Activated naive CD8-positive, alpha-beta T cell treated with anti-CD3 and anti-CD28 coated beads, Interleukin-2, amount 50 U/mL, for 16 hours (primary cell): ENCODE data around the gene PRDM15.

Experiments used
- DNase-seq: peaks from one replicate; pipeline ENCODE4 v3.0.0-alpha.2; 2020; ENCODE audit warnings: low read depth, low spot score

The PRDM15 gene

GRCh38 chr21:41879190-41879998 lies at the start of gene PRDM15:
Gene PRDM15, minus strand, starts transcription at chr21:41879344. Its CDS starts 18,981 bp downstream, at chr21:41860363.
- DNase-seq, result peak; percentile 75

DNA sequence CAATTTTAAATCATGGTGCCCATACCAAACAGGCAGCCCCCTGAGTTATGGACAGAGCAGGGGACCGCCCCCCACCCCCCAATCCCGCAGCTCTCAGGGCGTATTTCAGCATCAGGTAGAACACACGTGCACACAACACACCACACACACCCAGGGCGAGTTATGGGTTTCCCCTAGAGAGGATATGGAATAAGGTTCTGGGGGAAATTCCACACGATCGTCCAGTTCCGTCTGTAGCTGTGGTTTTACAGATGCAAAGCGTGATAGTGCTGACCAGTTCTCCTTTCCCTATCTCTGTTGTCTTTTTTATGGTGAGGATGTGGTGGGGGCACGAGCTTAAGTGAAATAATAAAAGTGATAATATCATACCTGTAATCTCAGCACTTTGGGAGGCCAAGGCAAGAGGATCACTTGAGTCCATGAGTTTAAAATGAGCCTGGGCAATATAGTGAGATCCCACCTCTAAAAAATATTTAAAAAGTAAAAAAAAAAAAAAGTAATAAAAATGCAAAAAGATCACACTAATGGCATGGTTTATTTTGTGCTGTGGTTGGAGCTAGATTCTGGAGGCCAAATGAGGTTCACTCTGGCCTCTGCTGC lies 49.6 kb upstream of the PRDM15 start:
- no peak for DNase-seq

- DNase-seq, result no peak
Measured at GRCh38 chr21:41927727-41928409, 48.7 kb upstream of the PRDM15 start.

- DNase-seq, result no peak
Measured at GRCh38 chr21:41926807-41927171, 47.6 kb upstream of the PRDM15 start.

DNA sequence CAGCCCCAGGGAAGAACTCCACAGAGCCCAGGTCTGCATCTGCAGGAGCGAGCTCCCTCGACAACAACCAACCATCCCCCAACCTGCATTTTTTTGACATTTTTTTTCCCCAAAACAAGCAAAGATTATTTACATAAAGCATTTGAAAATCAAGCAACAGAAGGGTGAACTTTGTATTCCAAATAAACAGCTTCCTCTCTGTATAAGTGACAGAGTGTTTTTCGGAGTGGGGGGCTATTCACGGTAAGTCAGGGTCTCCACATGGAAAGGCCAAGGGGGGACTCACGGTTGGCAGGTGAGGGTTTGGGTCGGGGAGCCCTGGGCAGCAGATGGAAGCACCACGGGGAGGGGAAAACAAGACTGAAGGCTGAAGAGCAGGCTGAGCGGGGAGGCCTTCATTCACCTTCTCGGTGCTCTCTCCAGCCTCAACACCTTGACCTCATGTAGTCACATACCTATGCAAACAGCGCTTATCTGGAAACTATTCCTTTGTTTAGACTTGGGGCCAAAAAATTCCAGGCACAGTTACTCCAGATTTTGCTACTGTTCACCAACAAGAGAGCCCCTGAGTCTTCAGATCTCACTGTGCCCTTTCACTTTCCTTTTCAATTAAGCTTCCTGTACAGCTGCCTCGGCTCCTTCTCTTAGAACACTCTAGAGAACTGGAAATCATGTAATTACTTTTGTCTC lies 47.1 kb upstream of the PRDM15 start:
- DNase-seq, result no peak

DNA sequence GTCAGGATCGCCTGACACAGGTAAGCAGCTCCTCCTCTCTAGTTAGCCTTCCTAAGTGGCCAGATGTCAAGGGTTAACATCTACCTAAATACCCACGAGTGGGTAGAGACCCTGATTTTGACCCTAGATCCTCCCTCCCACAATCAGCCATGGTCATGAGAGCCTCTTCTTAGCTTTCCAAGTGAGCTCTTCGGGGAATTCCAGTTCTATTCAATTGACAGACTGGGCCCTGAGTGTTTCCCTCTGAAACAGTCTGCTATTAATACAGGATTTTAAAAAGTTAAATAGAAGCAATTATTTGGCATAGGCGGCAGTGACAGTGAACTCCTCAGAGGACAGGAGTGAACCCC lies 46.6 kb upstream of the PRDM15 start:
- no peak for DNase-seq

DNA sequence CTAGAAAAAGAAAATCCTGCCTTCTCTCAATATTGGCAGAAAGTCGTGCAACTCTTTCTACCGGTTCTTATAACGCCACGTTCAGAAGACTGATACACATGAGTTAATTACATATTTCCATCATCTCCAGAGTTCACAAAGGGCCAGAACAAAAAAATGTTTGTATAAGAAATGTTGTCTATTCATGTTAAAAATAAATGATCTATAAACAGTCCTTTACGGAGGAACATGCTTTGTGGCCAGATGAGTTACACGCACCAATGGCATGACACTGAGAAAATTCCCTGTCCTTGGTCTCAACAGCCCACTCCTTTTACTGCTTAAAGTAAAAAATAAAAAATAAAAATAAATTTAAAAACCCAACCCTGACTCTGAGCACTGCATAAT lies 45.2 kb upstream of the PRDM15 start:
- no peak for DNase-seq

- no peak for DNase-seq
Measured at GRCh38 chr21:41923631-41924367, 44.7 kb upstream of the PRDM15 start.

- DNase-seq, result no peak
Measured at GRCh38 chr21:41923186-41923585, 44.0 kb upstream of the PRDM15 start.

- no peak for DNase-seq
Measured at GRCh38 chr21:41921021-41921420, 41.9 kb upstream of the PRDM15 start.

DNA sequence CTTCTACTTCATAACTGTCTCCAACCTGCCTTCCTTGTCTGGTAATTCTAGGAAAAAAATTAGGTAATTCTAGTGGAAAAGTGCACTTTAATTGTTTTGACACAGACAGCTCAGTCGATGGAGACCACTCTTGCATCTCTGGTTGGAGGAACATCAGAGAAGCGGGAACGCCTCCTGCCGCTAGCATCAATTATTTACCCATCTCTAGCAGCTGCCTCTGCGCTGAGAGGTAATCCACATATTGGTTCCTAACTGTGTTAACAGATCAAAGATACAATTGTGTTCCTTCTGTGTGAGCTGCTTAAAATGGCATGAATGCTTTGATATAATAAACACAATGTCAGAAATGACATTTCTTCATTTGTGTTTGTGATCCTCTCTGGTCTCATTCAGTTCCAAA lies 41.3 kb upstream of the PRDM15 start:
- no peak for DNase-seq

DNA sequence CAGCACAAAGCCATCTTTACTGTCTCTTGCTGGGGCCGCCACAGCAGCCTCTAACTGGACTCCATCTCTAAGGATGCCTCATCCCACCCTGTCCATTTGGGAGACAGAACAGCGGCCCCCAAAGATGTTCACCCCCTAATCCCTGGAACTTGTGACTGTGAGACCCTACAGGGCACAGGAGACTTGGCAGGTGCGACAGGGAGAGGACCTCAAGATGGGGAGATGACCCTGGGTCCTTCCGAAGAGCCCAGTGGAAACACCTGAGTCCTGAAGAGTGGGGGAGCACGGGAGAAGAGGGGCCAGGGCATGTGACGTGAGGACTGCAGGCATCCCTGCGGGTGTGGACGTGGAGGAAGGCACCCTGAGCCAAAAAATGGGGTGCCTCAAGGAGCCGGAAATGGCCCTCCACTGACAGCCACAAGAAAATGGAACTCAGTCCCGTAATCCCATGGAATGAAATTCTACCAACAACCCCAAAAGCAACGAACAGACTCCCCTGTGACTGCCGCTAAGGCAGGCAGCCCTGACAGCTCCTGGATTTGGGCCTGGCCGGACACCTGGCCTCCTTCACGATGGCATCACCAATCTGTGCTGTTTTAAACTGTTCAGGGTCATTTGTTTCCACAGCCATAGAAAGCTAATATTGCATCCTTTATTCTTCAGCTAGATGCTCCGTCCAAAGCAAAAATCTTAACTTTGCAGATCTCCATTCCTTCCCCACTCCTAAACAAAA lies 40.7 kb upstream of the PRDM15 start:
- no peak for DNase-seq

DNA sequence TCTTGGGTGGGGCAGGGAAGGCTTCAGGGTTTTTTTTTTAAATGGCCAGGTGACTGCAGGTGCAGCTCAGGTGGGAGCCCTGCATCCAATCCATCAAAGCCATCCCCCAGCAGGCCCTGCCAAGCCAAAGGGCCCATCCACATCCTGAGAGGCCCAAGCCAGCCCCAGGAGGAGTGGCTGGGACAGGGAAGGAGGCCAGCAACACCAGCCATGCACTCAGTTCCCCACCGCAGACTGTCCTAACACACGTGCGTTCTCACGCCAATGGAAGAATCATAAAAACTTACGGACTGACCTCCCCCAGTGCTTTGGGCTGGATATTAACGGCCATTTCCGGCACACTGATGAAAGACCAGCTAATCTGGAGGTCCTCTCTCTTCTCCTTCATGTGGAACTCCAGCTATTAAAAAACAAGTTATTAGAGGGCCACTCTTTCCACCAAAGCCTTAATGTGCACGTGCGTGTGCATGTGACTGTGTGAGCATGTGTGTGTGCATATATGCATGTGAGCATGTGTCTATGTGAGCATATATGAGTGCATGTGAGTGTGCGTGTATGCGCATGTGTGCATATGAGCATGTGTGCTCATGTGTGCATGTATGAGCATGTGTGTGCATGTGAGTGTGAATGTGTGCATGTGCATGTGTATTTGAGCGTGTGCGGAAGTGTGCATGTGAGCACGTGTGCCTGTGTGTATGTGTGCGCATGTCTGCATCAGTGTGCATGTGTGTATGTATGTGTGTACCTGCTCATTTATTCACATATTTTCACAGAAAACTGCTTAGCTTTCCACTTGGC lies 39.6 kb upstream of the PRDM15 start:
- no peak for DNase-seq

GRCh38 chr21:41917531-41917930 lies 38.4 kb upstream of the PRDM15 start:
- DNase-seq, result no peak

DNA sequence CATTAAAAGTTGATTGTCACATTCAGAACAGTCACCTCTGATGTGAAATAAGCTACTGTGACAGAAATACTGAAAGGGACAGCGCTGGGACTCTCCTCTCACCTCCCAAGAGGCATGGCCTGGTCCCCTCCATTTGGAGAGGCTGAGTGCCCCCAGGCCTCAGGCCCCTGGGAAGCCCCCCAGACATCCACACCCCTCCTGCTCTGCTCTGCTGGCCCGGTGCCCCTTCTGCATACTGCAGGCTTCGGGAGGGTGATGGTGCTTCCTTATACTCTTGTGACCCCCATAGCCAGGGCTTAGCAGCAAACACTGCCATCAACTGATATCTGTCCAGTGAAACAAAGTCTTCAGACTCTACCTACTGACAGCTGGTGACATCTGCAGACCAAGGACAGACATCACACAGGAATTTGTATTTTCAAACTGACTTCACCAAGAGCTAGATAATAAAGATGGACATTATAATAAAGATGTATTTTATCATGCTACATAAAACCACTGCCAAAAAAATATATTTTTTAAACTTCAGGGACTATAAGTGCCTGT lies 37.8 kb upstream of the PRDM15 start:
- DNase-seq, result no peak

GRCh38 chr21:41914965-41915364 lies 35.8 kb upstream of the PRDM15 start:
- no peak for DNase-seq

DNA sequence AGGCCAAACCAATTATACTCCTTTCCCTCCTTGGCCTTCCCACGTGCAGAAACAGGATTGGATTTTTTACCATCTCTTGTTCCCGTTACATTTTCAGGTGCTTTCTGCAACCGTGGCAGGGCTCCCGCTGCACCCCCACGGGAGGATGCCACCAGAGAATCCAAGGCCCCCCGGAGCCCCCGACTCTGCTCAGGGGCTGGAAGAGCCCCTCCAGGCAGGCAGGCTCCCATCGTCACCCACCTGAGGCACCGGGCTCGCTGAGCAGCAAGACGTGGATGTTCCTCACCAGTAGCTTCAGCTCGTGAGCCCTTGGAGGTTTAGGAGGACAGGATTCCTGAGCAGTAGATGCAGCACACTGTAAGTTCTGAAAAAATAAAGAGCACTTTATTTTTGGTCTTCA lies 35.2 kb upstream of the PRDM15 start:
- no peak for DNase-seq

DNA sequence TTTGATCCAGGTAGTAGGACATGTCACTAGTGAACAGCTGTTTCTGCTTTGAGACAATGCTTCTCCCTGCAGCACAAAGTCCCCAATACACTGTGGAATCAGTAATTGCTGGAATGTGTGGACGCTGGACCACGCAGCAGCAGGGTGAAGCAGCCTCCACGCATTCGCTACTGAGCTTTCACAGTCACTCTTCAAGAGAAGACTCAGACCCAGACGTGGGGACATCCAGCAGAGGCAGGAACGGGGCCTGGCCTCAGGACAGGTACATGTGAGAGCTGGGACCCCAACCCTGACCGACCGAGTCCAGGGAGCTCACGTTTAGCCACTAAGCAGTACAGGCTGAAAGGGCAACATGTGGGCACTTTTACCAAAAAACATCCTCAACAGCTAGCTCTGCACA lies 34.1 kb upstream of the PRDM15 start:
- no peak for DNase-seq

DNA sequence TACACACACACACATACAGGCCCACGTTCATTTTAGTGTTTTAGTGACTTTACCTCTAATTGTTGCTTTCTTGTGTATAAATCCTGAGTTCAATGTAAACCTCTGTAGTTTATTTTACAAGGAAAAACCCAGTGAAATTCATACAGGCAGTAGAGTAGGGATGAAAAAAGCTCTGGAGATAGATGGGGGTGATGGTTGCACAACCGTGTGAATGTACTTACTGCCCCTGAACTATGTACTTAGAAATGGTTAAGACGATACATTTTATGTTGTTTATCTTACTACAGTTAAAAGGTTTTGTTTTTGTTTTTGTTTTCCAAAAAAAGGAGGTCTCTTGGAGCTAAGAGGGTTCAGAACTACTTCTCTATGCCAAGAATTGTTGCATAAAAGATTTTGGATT lies 29.7 kb upstream of the PRDM15 start:
- DNase-seq, result no peak
